HepG2 (cell line): ENCODE results near the gene IFNG-AS1. TPM values are rescaled to one million over a fixed set of nuclear protein-coding genes. Genes with fewer than 3 reads are reported as not detected.

Source experiments
- ATAC-seq: fragments of 200-7000 bp; cut with Tn5 transposase; 3 replicates; pipeline ENCODE4 v1.9.1; 2020; ENCODE audit warnings: mild to moderate bottlenecking, moderate library complexity
- BruUV-seq: library from RNA; stranded (reverse); fragments of 400-500 nt; replicated peaks from 2 replicates; lab custom pipeline; 2021; lab: Mats Ljungman, UMichigan
- CTCF ChIA-PET: fragments of 300-600 bp; formaldehyde crosslinking; extraction: SDS; loops from one replicate; lab custom pipeline; 2021; ENCODE audit warnings: low total read pairs, inconsistent platforms, low intra/inter-chr PET ratio; lab: Yijun Ruan, JAX
- POLR2A ChIA-PET: fragments of 350-600 bp; sonication (Branson Sonifier 250); formaldehyde crosslinking; loops from one replicate; lab custom pipeline; 2020; ENCODE audit warnings: antibody characterized with exemption, inconsistent platforms; lab: Yijun Ruan, JAX
- DNase-seq: peaks from one replicate; pipeline ENCODE4 v3.0.0-alpha.2; 2015; ENCODE audit warnings: low spot score
- FAIRE-seq: peaks from 3 replicates; lab custom pipeline; 2011; peaks lifted over from hg19 to GRCh38; lab: Jason Lieb, UNC
- H2AFZ ChIP-seq: one replicate; pipeline ENCODE4 v1.6.1; 2011; ENCODE audit warnings: low read length, inconsistent platforms
- H3K27ac ChIP-seq: fragments of 300-600 bp; 3 replicates; pipeline ENCODE4 v1.8.0; 2011; ENCODE audit warnings: mixed run types, mild to moderate bottlenecking, mixed read lengths, low read length, inconsistent platforms; ENCODE audit not compliant: insufficient read depth; ENCODE audit errors: extremely low read length
- H3K27me3 ChIP-seq, 2 experiments: fragments of 200-600 bp in 1 of 2; 2 replicates in 1 of 2; 3 replicates in 1 of 2; pipeline versions ENCODE4 v1.6.0 to v1.8.0; 2011; ENCODE audit warnings: low read length in 2 of 2, mild to moderate bottlenecking in 2 of 2, moderate library complexity in 2 of 2, inconsistent platforms in 1 of 2; ENCODE audit not compliant: insufficient read depth in 2 of 2, control insufficient read depth in 1 of 2
- H3K36me3 ChIP-seq, 2 experiments: fragments of 200-600 bp in 1 of 2; replicated peaks in 1 of 2; 2 replicates in 1 of 2; 3 replicates in 1 of 2; pipeline versions ENCODE4 v1.5.1 to v1.8.0; 2011; ENCODE audit warnings: low read length in 2 of 2, inconsistent platforms in 1 of 2; ENCODE audit not compliant: insufficient read depth in 2 of 2, control insufficient read depth in 1 of 2
- H3K4me1 ChIP-seq: 2 replicates; pipeline ENCODE4 v1.5.1; 2012; ENCODE audit warnings: low read length, inconsistent platforms; ENCODE audit not compliant: insufficient read depth
- H3K4me2 ChIP-seq: 2 replicates; pipeline ENCODE4 v1.6.0; 2011; ENCODE audit warnings: low read depth, low read length, inconsistent platforms
- H3K4me3 ChIP-seq, 3 experiments: fragments of 200-600 bp in 1 of 3; sonication (generic), shearing (Covaris generic) in 1 of 3; replicated peaks in 1 of 3; 2 replicates each; pipeline ENCODE4 v1.5.1; 2011 to 2016; ENCODE audit warnings: low read length in 3 of 3, inconsistent platforms in 2 of 3, low read depth in 2 of 3, mild to moderate bottlenecking in 2 of 3, control low read depth in 1 of 3, mixed read lengths in 1 of 3; ENCODE audit not compliant: insufficient read depth in 1 of 3
- H3K79me2 ChIP-seq: one replicate; pipeline ENCODE4 v1.6.1; 2011; ENCODE audit warnings: low read length, inconsistent platforms; ENCODE audit not compliant: insufficient read depth
- H3K9ac ChIP-seq: 2 replicates; pipeline ENCODE4 v1.6.0; 2011; ENCODE audit warnings: mild to moderate bottlenecking, low read depth, low read length, inconsistent platforms; ENCODE audit not compliant: insufficient read depth
- H3K9me3 ChIP-seq: 2 replicates; pipeline ENCODE4 v1.5.1; 2012; ENCODE audit warnings: mild to moderate bottlenecking, low read length
- H4K20me1 ChIP-seq: 2 replicates; pipeline ENCODE4 v1.6.0; 2011; ENCODE audit warnings: inconsistent platforms, mild to moderate bottlenecking, low read length, moderate library complexity; ENCODE audit not compliant: insufficient read depth
- ADNP ChIP-seq: sonication (generic); formaldehyde crosslinking; IDR thresholded peaks from 2 replicates; pipeline ENCODE4 v1.4.0; 2020; ENCODE audit warnings: missing genetic modification reagents
- DNMT1 ChIP-seq: sonication (generic); formaldehyde crosslinking; IDR thresholded peaks from 2 replicates; pipeline ENCODE4 v1.5.1; 2020; ENCODE audit warnings: mild to moderate bottlenecking, missing genetic modification reagents
- GTF3A ChIP-seq: sonication (generic); formaldehyde crosslinking; conservative IDR thresholded peaks from 2 replicates; pipeline ENCODE4 v1.4.0; 2020; ENCODE audit warnings: mild to moderate bottlenecking, missing genetic modification reagents
- HINFP ChIP-seq: sonication (generic); formaldehyde crosslinking; IDR thresholded peaks from 2 replicates; pipeline ENCODE4 v1.4.0; 2020; ENCODE audit warnings: low read depth, mild to moderate bottlenecking, missing genetic modification reagents
- JDP2 ChIP-seq: sonication (generic); formaldehyde crosslinking; IDR thresholded peaks from 2 replicates; pipeline ENCODE4 v1.8.1; 2022; ENCODE audit warnings: missing genetic modification reagents, borderline replicate concordance
- RXRB ChIP-seq: IDR thresholded peaks from 2 replicates; pipeline ENCODE4 v1.6.1; 2016; ENCODE audit warnings: borderline replicate concordance, missing genetic modification reagents, missing compliant biosample characterization
- UBTF ChIP-seq: sonication (generic); formaldehyde crosslinking; IDR thresholded peaks from 2 replicates; pipeline ENCODE4 v1.4.0; 2020; ENCODE audit warnings: mild to moderate bottlenecking, missing genetic modification reagents
- ZHX2 ChIP-seq, 2 experiments: sonication (generic) in 1 of 2; formaldehyde crosslinking in 1 of 2; IDR thresholded peaks; 2 replicates each; pipeline versions ENCODE4 v1.6.1 to v1.9.0; 2014 to 2022; ENCODE audit warnings: antibody characterized with exemption in 1 of 2, borderline replicate concordance in 1 of 2, inconsistent platforms in 1 of 2, low read depth in 1 of 2, missing genetic modification reagents in 1 of 2
- ZNF484 ChIP-seq: sonication (generic); formaldehyde crosslinking; IDR thresholded peaks from 2 replicates; pipeline ENCODE4 v1.5.1; 2020; ENCODE audit warnings: mild to moderate bottlenecking, low read depth, missing genetic modification reagents, borderline replicate concordance
- ZNF510 ChIP-seq: sonication (generic); formaldehyde crosslinking; IDR thresholded peaks from 2 replicates; pipeline ENCODE4 v1.4.0; 2020; ENCODE audit warnings: low read depth, mild to moderate bottlenecking, missing genetic modification reagents
- ZNF740 ChIP-seq: sonication (generic); formaldehyde crosslinking; IDR thresholded peaks from 2 replicates; pipeline ENCODE4 v1.4.0; 2020; ENCODE audit warnings: missing genetic modification reagents
- ZNF878 ChIP-seq: sonication (generic); formaldehyde crosslinking; IDR thresholded peaks from 2 replicates; pipeline ENCODE4 v1.8.1; 2023; ENCODE audit warnings: mild to moderate bottlenecking, missing genetic modification reagents, moderate library complexity
- ZSCAN5A ChIP-seq: sonication (generic); formaldehyde crosslinking; IDR thresholded peaks from 2 replicates; pipeline ENCODE4 v1.8.0; 2022; ENCODE audit warnings: mild to moderate bottlenecking, missing genetic modification reagents, borderline replicate concordance
- WGBS: methylation state at CpG from one replicate; pipeline ENCODE4 v1.1.6; 2017; ENCODE audit warnings: low lambda C conversion rate; 5-methylcytosine and 5-hydroxymethylcytosine counted together
- in situ Hi-C: cut with HindIII; loops from 2 replicates; pipeline ENCODE4 v1.10.0; 2017; ENCODE audit warnings: low pct_unique_long_range_greater_than_20kb; ENCODE audit not compliant: extremely low pct_ligation_motif_present
- intact Hi-C: fragments of 100-400 bp; cut with micrococcal nuclease; formaldehyde crosslinking; loops from one replicate; pipeline ENCODE4 v1.10.0; 2022; ENCODE audit not compliant: unreplicated experiment
- polyA plus RNA-seq, 8 experiments: library from polyadenylated mRNA; depleted of rRNA in 3 of 8; stranded (reverse) in 7 of 8; unstranded in 1 of 8; fragments of >200 nt; fragmentation: Illumina TruSeq in 4 of 8; extraction: Trizol in 4 of 8; gene quantifications; 2 replicates each; pipeline versions ENCODE4 v1.2.1 to v1.2.3, GENCODE V29; 2011 to 2016; ENCODE audit warnings: low read depth in 4 of 8, missing spikeins in 1 of 8, mixed read lengths in 1 of 8; ENCODE audit not compliant: insufficient read depth in 1 of 8
- total RNA-seq, 5 experiments: library from RNA; depleted of rRNA; stranded (reverse); fragments of >200 nt; fragmentation: Illumina TruSeq; extraction: Trizol; gene quantifications; 2 replicates each; pipeline ENCODE4 v1.2.3, GENCODE V29; 2016; ENCODE audit warnings: low read depth in 1 of 5

IFNG-AS1 gene
- total and polyA plus RNA-seq, 2 of the 13 experiments (the other 11 are each of a cell fraction or from before 2014, with no cell fraction given): not detected

GRCh38 chr12:67982164-67982563 lies 7.1 kb upstream of the IFNG-AS1 start:
- no peak overlapping the region for H2AFZ ChIP-seq
- 33% methylated on average over 6 of the region's 6 CpGs for WGBS
- DNase-seq (no peak), FAIRE-seq (no peak), ATAC-seq (no peak)
- H3K4me3 ChIP-seq: no peak overlapping the region
- intact Hi-C loops (no loop called here), in situ Hi-C loops (no loop called here)
- H3K9ac ChIP-seq: no peak overlapping the region
- POLR2A ChIA-PET: no interaction called here
- no peak overlapping the region for H3K4me2 ChIP-seq
- H3K36me3 ChIP-seq: no peaks in the 10 kb centered on the region
- no peak overlapping the region for H3K27ac ChIP-seq
- no peaks in the 10 kb centered on the region for H3K27me3 ChIP-seq
- no TSS peak for BruUV-seq
- no peaks in the 10 kb centered on the region for H3K9me3 ChIP-seq
- no peaks in the 10 kb centered on the region for H4K20me1 ChIP-seq
- CTCF ChIA-PET: no interaction called here
- no peaks in the 10 kb centered on the region for H3K79me2 ChIP-seq
- no peaks in the 10 kb centered on the region for H3K4me1 ChIP-seq
- TF ChIP-seq ZNF510 (no peak), JDP2 (CRISPR knock-in tag) (no peak), DNMT1 (CRISPR knock-in tag) (no peak), ZSCAN5A (CRISPR knock-in tag) (no peak), ADNP (CRISPR knock-in tag) (no peak), ZHX2 (IDR thresholded peaks at IDR 0.05; ENCODE audit: low read depth) (no peak), ZHX2 (CRISPR knock-in tag; IDR thresholded peaks at IDR 0.05; ENCODE audit: borderline replicate concordance) (no peak), ZNF484 (CRISPR knock-in tag) (no peak), ZNF740 (CRISPR knock-in tag) (no peak), ZNF878 (CRISPR knock-in tag) (no peak), GTF3A (CRISPR knock-in tag) (no peak), HINFP (CRISPR knock-in tag) (no peak), RXRB (no peak), UBTF (no peak)
